Measurements from ENCODE around the gene RFT1. TPM values are rescaled to one million over a fixed set of nuclear protein-coding genes. Genes with fewer than 3 reads are reported as not detected.
A peak's percentile ranks its signal among the peaks of the same experiment; 100 is the strongest.

Gene RFT1
- total RNA-seq, 1 donor from 2014 or later, result 10.5 TPM

- Mint-ChIP-seq H3K27me3 (ENCODE audit: unreplicated experiment) (no peaks in the 10 kb centered on the region), H3K9me3 (ENCODE audit: unreplicated experiment) (no peaks in the 10 kb centered on the region), H3K36me3 (ENCODE audit: unreplicated experiment) (no peaks in the 10 kb centered on the region), H3K27ac (ENCODE audit: unreplicated experiment) (no peak overlapping the region), H3K4me1 (ENCODE audit: low read depth, unreplicated experiment) (no peaks in the 10 kb centered on the region), H3K4me3 (ENCODE audit: unreplicated experiment) (no peak overlapping the region)
- no peak for DNase-seq
- no peak for TF ChIP-seq CTCF (IDR thresholded peaks at IDR 0.05; ENCODE audit: partially characterized antibody, unreplicated experiment)
Measured at GRCh38 chr3:53116956-53117355, 13.3 kb downstream of the RFT1 start.

- no peak for TF ChIP-seq CTCF (IDR thresholded peaks at IDR 0.05; ENCODE audit: partially characterized antibody, unreplicated experiment)
- H3K36me3 Mint-ChIP-seq (ENCODE audit: unreplicated experiment), result no peaks in the 10 kb centered on the region
- H3K9me3 Mint-ChIP-seq (ENCODE audit: unreplicated experiment), result no peaks in the 10 kb centered on the region
- DNase-seq, result no peak
- no peak overlapping the region for H3K27ac Mint-ChIP-seq (ENCODE audit: unreplicated experiment)
- H3K27me3 Mint-ChIP-seq (ENCODE audit: unreplicated experiment), result no peaks in the 10 kb centered on the region
- H3K4me1 Mint-ChIP-seq (ENCODE audit: low read depth, unreplicated experiment), result no peaks in the 10 kb centered on the region
- H3K4me3 Mint-ChIP-seq (ENCODE audit: unreplicated experiment), result no peak overlapping the region
Measured at GRCh38 chr3:53114412-53115074, 15.7 kb downstream of the RFT1 start.

GRCh38 chr3:53114011-53114400 lies 16.2 kb downstream of the RFT1 start:
- Mint-ChIP-seq H3K36me3 (ENCODE audit: unreplicated experiment) (no peaks in the 10 kb centered on the region), H3K4me1 (ENCODE audit: low read depth, unreplicated experiment) (no peaks in the 10 kb centered on the region)
- peak; percentile 96 for TF ChIP-seq CTCF (IDR thresholded peaks at IDR 0.05; ENCODE audit: partially characterized antibody, unreplicated experiment)

GRCh38 chr3:53113293-53114010 lies 16.8 kb downstream of the RFT1 start:
- Mint-ChIP-seq H3K36me3 (ENCODE audit: unreplicated experiment) (no peaks in the 10 kb centered on the region), H3K27ac (ENCODE audit: unreplicated experiment) (no peak overlapping the region), H3K4me1 (ENCODE audit: low read depth, unreplicated experiment) (no peaks in the 10 kb centered on the region), H3K4me3 (ENCODE audit: unreplicated experiment) (no peak overlapping the region), H3K27me3 (ENCODE audit: unreplicated experiment) (peaks cover 1% of the 10 kb centered on the region), H3K9me3 (ENCODE audit: unreplicated experiment) (no peaks in the 10 kb centered on the region)
- TF ChIP-seq CTCF (IDR thresholded peaks at IDR 0.05; ENCODE audit: partially characterized antibody, unreplicated experiment), result no peak
- DNase-seq, result no peak

More at GRCh38 chr3:53114011-53114400, 16.2 kb downstream of the RFT1 start:
- no peak overlapping the region for H3K4me3 Mint-ChIP-seq (ENCODE audit: unreplicated experiment)
- H3K27me3 Mint-ChIP-seq (ENCODE audit: unreplicated experiment), result no peaks in the 10 kb centered on the region
- peak; percentile 85 for DNase-seq
- no peaks in the 10 kb centered on the region for H3K9me3 Mint-ChIP-seq (ENCODE audit: unreplicated experiment)
- H3K27ac Mint-ChIP-seq (ENCODE audit: unreplicated experiment), result no peak overlapping the region

- Mint-ChIP-seq H3K4me3 (ENCODE audit: unreplicated experiment) (no peak overlapping the region), H3K4me1 (ENCODE audit: low read depth, unreplicated experiment) (no peaks in the 10 kb centered on the region), H3K27ac (ENCODE audit: unreplicated experiment) (no peak overlapping the region), H3K9me3 (ENCODE audit: unreplicated experiment) (no peaks in the 10 kb centered on the region), H3K27me3 (ENCODE audit: unreplicated experiment) (peaks cover 1% of the 10 kb centered on the region), H3K36me3 (ENCODE audit: unreplicated experiment) (no peaks in the 10 kb centered on the region)
- no peak for TF ChIP-seq CTCF (IDR thresholded peaks at IDR 0.05; ENCODE audit: partially characterized antibody, unreplicated experiment)
- no peak for DNase-seq
Measured at GRCh38 chr3:53111822-53112221, 18.4 kb downstream of the RFT1 start.
